ENCODE results near the gene EIF4A2.

DNA sequence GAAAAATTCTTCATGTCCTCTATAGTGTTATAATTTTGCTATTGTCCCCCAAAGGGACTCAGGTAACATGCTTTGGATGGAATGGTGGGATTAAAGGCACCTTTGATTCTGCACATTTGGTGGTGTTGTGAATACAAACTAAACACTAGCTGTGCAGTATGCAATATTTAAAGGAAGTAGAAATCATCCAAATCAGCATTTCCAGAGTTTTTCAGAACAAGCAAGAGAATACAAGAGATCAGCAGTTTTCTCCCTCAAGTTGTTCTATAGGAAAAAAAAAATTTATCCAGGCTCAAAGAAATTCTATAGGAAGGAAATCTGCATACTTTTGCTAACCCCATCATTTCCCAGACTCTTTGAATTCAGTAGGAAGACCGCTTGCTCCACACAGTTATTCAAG is 48.9 kb downstream of the EIF4A2 start:
- no peak for TF ChIP-seq CREB1 (IDR thresholded peaks at IDR 0.05; ENCODE audit: low read depth)
- TF ChIP-seq, protein P1, sequence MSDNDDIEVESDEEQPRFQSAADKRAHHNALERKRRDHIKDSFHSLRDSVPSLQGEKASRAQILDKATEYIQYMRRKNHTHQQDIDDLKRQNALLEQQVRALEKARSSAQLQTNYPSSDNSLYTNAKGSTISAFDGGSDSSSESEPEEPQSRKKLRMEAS (IDR thresholded peaks at IDR 0.05) = no peak

Data from Ishikawa (cell line).